GM12875 (cell line): Measurements from ENCODE around the gene FBXO48.

Source experiments
- H3K4me3 ChIP-seq: one replicate; pipeline ENCODE4 v1.5.1; 2011; ENCODE audit warnings: low read depth, low read length, control low read depth
- CTCF ChIP-seq: IDR thresholded peaks from 2 replicates; pipeline ENCODE4 v1.5.1; 2011; ENCODE audit warnings: low read depth, mild to moderate bottlenecking, control low read depth, inconsistent platforms, low read length, moderate library complexity, borderline replicate concordance; ENCODE audit not compliant: insufficient read depth

Gene FBXO48

GRCh38 chr2:68464651-68465050 lies 2.4 kb downstream of the FBXO48 start:
- no peak for TF ChIP-seq CTCF
- no peak overlapping the region for H3K4me3 ChIP-seq

- peak; percentile 61 for TF ChIP-seq CTCF
- H3K4me3 ChIP-seq = no peak overlapping the region
Observed at GRCh38 chr2:68463287-68463877, 3.7 kb downstream of the FBXO48 start.

- no peak overlapping the region for H3K4me3 ChIP-seq
- no peak for TF ChIP-seq CTCF
Observed at GRCh38 chr2:68458981-68459380, 8.1 kb downstream of the FBXO48 start.

GRCh38 chr2:68456198-68456597 lies 10.9 kb downstream of the FBXO48 start:
- TF ChIP-seq CTCF = no peak
- no peak overlapping the region for H3K4me3 ChIP-seq

- no peak for TF ChIP-seq CTCF
- no peak overlapping the region for H3K4me3 ChIP-seq
Observed at GRCh38 chr2:68454719-68455118, 12.4 kb downstream of the FBXO48 start.

GRCh38 chr2:68453761-68454360 lies 13.2 kb downstream of the FBXO48 start:
- TF ChIP-seq CTCF = no peak
- H3K4me3 ChIP-seq = no peak overlapping the region

GRCh38 chr2:68452158-68452900 lies 14.8 kb downstream of the FBXO48 start:
- H3K4me3 ChIP-seq = no peak overlapping the region
- no peak for TF ChIP-seq CTCF
